WI38 (cell line): Measurements from ENCODE around the gene MXD4.

Experiments
- H3K4me3 ChIP-seq: 2 replicates; pipeline ENCODE4 v1.5.1; 2011; ENCODE audit warnings: low read depth, mild to moderate bottlenecking, control low read depth, low read length
- CTCF ChIP-seq: IDR thresholded peaks from 2 replicates; pipeline ENCODE4 v1.5.1; 2012; ENCODE audit warnings: low read depth, mild to moderate bottlenecking, control low read depth, low read length

MXD4 gene

GRCh38 chr4:2245787-2246275 is 16.1 kb downstream of the MXD4 start:
- TF ChIP-seq CTCF = no peak
- no peak overlapping the region for H3K4me3 ChIP-seq

- no peak for TF ChIP-seq CTCF
- no peak overlapping the region for H3K4me3 ChIP-seq
Observed at GRCh38 chr4:2245057-2245786, 16.7 kb downstream of the MXD4 start.

- TF ChIP-seq CTCF = 0 out of 2 replicates have a peak, but pooled peaks have one; percentile 6
- no peak overlapping the region for H3K4me3 ChIP-seq
Observed at GRCh38 chr4:2243681-2244380, 18.1 kb downstream of the MXD4 start.

GRCh38 chr4:2241410-2242353 is 20.2 kb downstream of the MXD4 start, which contains the start of the genes HAUS3 and POLN:
Gene HAUS3, minus strand, starts transcription at chr4:2242121. Its CDS starts 1,175 bp downstream, at chr4:2240946.
Gene POLN, minus strand, starts transcription at chr4:2242121. Its CDS starts 12,890 bp downstream, at chr4:2229231.
- H3K4me3 ChIP-seq = peak within 1 kb of the TSS; percentile 87
- TF ChIP-seq CTCF = no peak

GRCh38 chr4:2241003-2241402 is 20.9 kb downstream of the MXD4 start:
- no peak for TF ChIP-seq CTCF
- H3K4me3 ChIP-seq = peak overlapping the region; percentile 87

- no peak for TF ChIP-seq CTCF
- no peak overlapping the region for H3K4me3 ChIP-seq
Observed at GRCh38 chr4:2236944-2237666, 24.8 kb downstream of the MXD4 start.
